PC-3 (cell line): Measurements from ENCODE around the gene VAPB. TPM values are rescaled to one million over a fixed set of nuclear protein-coding genes. Genes with fewer than 3 reads are reported as not detected.

Experiments used
- ATAC-seq: fragments of 200-7000 bp; cut with Tn5 transposase; 2 replicates; pipeline ENCODE4 v1.9.1; 2020; ENCODE audit warnings: mild to moderate bottlenecking, moderate library complexity
- BruUV-seq: library from RNA; stranded (reverse); fragments of 400-500 nt; replicated peaks from 2 replicates; lab custom pipeline; 2021; lab: Mats Ljungman, UMichigan
- CTCF ChIA-PET: fragments of 300-600 bp; sonication (Branson Sonifier 250); formaldehyde crosslinking; loops from one replicate; lab custom pipeline; 2022; ENCODE audit warnings: antibody characterized with exemption; lab: Charles Lee
- POLR2A ChIA-PET: fragments of 300-600 bp; sonication (Branson Sonifier 250); formaldehyde crosslinking; loops from one replicate; lab custom pipeline; 2022; ENCODE audit warnings: antibody characterized with exemption; ENCODE audit not compliant: unreplicated experiment; lab: Charles Lee
- DNase-seq: peaks from one replicate; pipeline ENCODE4 v3.0.0-alpha.2; 2015
- H2AFZ ChIP-seq: fragments of 300-600 bp; sonication (generic); 2 replicates; pipeline ENCODE4 v1.6.0; 2016; ENCODE audit warnings: antibody characterized with exemption, low read length
- H3F3A ChIP-seq: fragments of 300-600 bp; sonication (generic); one replicate; pipeline ENCODE4 v1.6.0; 2017; ENCODE audit warnings: antibody characterized with exemption, low read length, control low read depth, mild to moderate bottlenecking; ENCODE audit not compliant: unreplicated experiment
- H3K27ac ChIP-seq: fragments of 300-600 bp; sonication (generic); 2 replicates; pipeline ENCODE4 v1.5.1; 2016; ENCODE audit warnings: mild to moderate bottlenecking, low read length
- H3K27me3 ChIP-seq: fragments of 300-600 bp; sonication (generic); 2 replicates; pipeline ENCODE4 v1.6.1; 2016; ENCODE audit warnings: low read length, mixed read lengths
- H3K36me3 ChIP-seq: fragments of 300-600 bp; sonication (generic); 2 replicates; pipeline ENCODE4 v1.6.1; 2016; ENCODE audit warnings: low read depth, mixed run types, low read length, mixed read lengths
- H3K4me1 ChIP-seq: fragments of 300-600 bp; sonication (generic); 2 replicates; pipeline ENCODE4 v1.5.1; 2016; ENCODE audit warnings: low read length; ENCODE audit not compliant: insufficient read depth
- H3K4me2 ChIP-seq: fragments of 300-600 bp; sonication (generic); 2 replicates; pipeline ENCODE4 v1.6.0; 2016; ENCODE audit warnings: low read length
- H3K4me3 ChIP-seq: fragments of 300-600 bp; sonication (generic); 2 replicates; pipeline ENCODE4 v1.5.1; 2016; ENCODE audit warnings: mild to moderate bottlenecking, low read length, mixed read lengths
- H3K79me2 ChIP-seq: fragments of 300-600 bp; sonication (generic); 2 replicates; pipeline ENCODE4 v1.6.1; 2017; ENCODE audit warnings: low read length, mixed read lengths
- H3K9ac ChIP-seq: fragments of 300-600 bp; sonication (generic); 2 replicates; pipeline ENCODE4 v1.6.0; 2016; ENCODE audit warnings: mild to moderate bottlenecking, low read length
- H3K9me2 ChIP-seq: fragments of 300-600 bp; sonication (generic); replicated peaks from 2 replicates; pipeline ENCODE4 v1.6.1; 2016; ENCODE audit warnings: mixed run types, low read length, mixed read lengths
- H3K9me3 ChIP-seq: fragments of 300-600 bp; sonication (generic); 2 replicates; pipeline ENCODE4 v1.6.1; 2016; ENCODE audit warnings: low read length, mixed read lengths
- H4K20me1 ChIP-seq: fragments of 300-600 bp; sonication (generic); 2 replicates; pipeline ENCODE4 v1.6.1; 2016; ENCODE audit warnings: low read length, mixed read lengths
- EZH2 ChIP-seq: fragments of 300-600 bp; sonication (generic); IDR thresholded peaks from one replicate; pipeline ENCODE4 v1.6.1; 2017; ENCODE audit warnings: antibody characterized with exemption, mild to moderate bottlenecking, low read length; ENCODE audit not compliant: unreplicated experiment
- EZH2phosphoT487 ChIP-seq: fragments of 300-600 bp; sonication (generic); IDR thresholded peaks from 2 replicates; pipeline ENCODE4 v1.6.1; 2018; ENCODE audit warnings: mild to moderate bottlenecking, antibody characterized with exemption, low read length, borderline replicate concordance
- intact Hi-C: fragments of 100-400 bp; cut with micrococcal nuclease; formaldehyde crosslinking; loops from 2 replicates; pipeline ENCODE4 v1.9.0; 2023
- total RNA-seq: library from RNA; depleted of rRNA; stranded (reverse); fragments of >200 nt; gene quantifications from 2 replicates; pipeline ENCODE4 v1.2.3, GENCODE V29; 2014
- TF ChIP-seq, protein P1 (sequence below): fragments of 300-600 bp; sonication (generic); conservative IDR thresholded peaks from 2 replicates; pipeline ENCODE4 v1.5.1; 2017; ENCODE audit warnings: antibody characterized with exemption, low read depth, mild to moderate bottlenecking, low read length

VAPB gene
- total RNA-seq, 1 experiment from 2014 or later = 16.5 TPM

DNA sequence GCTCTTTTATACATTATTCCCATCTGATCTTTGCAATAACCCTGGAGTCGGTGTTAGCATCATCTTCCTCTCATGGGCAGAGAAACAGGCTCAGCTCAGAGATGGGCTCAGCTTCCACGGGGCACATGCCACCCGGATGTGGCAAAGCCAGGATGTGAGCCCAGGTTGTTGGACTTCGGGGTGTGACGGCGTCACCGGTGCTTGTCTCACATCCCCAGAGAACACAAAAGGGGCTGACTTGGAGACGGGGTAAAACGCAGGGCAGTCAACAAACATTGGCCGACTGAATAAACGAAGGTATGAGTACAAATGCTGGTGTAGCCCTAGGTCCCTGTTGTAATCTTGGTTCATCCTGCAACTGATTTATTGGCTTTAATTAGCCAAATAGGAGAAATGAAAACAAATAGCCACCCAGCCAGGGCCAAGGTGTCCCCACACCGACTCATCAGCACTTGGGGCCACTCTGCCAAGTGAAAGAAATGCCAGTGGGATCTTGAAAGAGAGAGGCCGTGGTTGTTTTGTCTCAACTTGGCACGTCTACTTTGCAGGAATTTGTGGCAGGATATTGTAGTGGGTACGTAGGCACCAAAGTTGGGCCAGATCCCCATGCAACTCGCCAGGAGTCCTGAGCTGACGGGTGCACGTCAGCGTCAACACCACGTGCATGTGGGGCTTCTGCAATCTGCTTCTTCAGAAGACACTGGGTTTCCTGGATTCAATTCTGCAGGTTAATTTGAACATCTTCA is 83.4 kb downstream of the VAPB start:
- intact Hi-C loops = no loop called here
- H2AFZ ChIP-seq = no peak overlapping the region
- no peaks in the 10 kb centered on the region for H3K9me3 ChIP-seq
- H3K4me3 ChIP-seq = no peak overlapping the region
- H3K27ac ChIP-seq = no peak overlapping the region
- ChIA-PET POLR2A (interaction anchor here (0.6 kb wide), 1 partner anchor 175 kb away, joined by 6 read pairs; no protein-coding TSS in a partner anchor), CTCF (no interaction called here)
- ATAC-seq = no peak
- H3K9me2 ChIP-seq = no peaks in the 10 kb centered on the region
- no TSS peak for BruUV-seq
- H4K20me1 ChIP-seq = no peaks in the 10 kb centered on the region
- no peaks in the 10 kb centered on the region for H3K4me1 ChIP-seq
- no peaks in the 10 kb centered on the region for H3K36me3 ChIP-seq
- no peaks in the 10 kb centered on the region for H3K79me2 ChIP-seq
- DNase-seq = no peak
- no peaks in the 10 kb centered on the region for H3F3A ChIP-seq
- no peak overlapping the region for H3K4me2 ChIP-seq
- no peak for TF ChIP-seq EZH2phosphoT487
- TF ChIP-seq, protein P1, sequence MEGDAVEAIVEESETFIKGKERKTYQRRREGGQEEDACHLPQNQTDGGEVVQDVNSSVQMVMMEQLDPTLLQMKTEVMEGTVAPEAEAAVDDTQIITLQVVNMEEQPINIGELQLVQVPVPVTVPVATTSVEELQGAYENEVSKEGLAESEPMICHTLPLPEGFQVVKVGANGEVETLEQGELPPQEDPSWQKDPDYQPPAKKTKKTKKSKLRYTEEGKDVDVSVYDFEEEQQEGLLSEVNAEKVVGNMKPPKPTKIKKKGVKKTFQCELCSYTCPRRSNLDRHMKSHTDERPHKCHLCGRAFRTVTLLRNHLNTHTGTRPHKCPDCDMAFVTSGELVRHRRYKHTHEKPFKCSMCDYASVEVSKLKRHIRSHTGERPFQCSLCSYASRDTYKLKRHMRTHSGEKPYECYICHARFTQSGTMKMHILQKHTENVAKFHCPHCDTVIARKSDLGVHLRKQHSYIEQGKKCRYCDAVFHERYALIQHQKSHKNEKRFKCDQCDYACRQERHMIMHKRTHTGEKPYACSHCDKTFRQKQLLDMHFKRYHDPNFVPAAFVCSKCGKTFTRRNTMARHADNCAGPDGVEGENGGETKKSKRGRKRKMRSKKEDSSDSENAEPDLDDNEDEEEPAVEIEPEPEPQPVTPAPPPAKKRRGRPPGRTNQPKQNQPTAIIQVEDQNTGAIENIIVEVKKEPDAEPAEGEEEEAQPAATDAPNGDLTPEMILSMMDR = no peak
- no peak for TF ChIP-seq EZH2
- H3K9ac ChIP-seq = no peak overlapping the region
- no peaks in the 10 kb centered on the region for H3K27me3 ChIP-seq

DNA sequence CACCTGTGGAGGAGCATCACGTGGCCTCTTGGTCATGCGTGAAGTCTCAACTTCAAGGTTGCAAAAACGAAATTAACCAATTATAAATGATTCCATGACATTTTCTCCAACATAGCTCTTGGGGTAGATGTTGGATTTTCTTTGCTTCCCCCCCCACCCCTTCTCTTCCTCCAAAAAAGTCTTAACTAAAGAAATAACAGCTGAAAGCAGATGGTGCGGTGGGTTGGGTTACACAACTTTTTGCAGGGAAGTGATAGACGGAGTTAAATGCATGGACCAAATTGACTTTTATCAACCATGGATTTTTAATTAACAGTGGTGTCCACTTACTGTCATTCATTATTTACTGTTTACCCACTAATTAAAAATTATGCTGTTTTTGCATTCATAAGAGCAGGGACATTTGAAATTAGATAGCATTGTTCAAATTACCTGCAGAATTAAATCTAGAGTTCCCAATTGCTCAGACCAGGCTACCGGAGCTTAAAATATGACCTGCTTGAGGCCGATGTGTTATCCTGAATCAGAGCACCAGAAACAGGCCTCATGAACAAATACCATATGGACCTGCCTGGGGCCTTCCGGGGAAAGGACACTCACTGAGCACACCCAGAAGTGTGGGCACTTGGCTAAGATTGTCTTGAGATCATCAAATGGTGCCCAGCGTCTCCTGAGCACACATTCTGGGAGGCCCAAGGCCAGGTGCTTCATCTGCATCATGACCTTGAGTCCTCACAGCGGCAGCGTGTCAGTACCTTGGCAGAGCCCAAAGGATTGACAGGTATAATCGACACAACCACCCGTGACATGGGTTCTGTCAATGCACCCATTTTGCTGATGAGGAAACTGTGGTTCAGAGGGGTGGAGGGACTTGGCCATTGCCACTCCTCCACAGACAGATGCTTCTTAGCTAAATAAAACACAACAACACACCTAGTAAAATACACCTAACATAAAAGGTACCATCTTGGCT is 84.7 kb downstream of the VAPB start:
- Histone ChIP-seq H3K79me2 (no peaks in the 10 kb centered on the region), H3K27ac (no peak overlapping the region), H3K9me3 (0 out of 2 replicates have a peak, but pooled peaks cover 3% of the 10 kb centered on the region), H3K27me3 (no peaks in the 10 kb centered on the region), H3K4me3 (no peak overlapping the region), H3F3A (no peaks in the 10 kb centered on the region), H2AFZ (no peak overlapping the region), H3K9me2 (no peaks in the 10 kb centered on the region), H4K20me1 (no peaks in the 10 kb centered on the region), H3K36me3 (no peaks in the 10 kb centered on the region), H3K4me2 (no peak overlapping the region), H3K9ac (no peak overlapping the region), H3K4me1 (no peaks in the 10 kb centered on the region)
- POLR2A ChIA-PET = no interaction called here
- BruUV-seq = no TSS peak
- intact Hi-C loops = no loop called here
- no peak for TF ChIP-seq EZH2
- TF ChIP-seq EZH2phosphoT487 = no peak
- TF ChIP-seq, protein P1 = no peak
- CTCF ChIA-PET = no interaction called here
- ATAC-seq = no peak
- no peak for DNase-seq
